OCI-LY7 (cell line): ENCODE data around the gene HES1. TPM values are rescaled to one million over a fixed set of nuclear protein-coding genes. Genes with fewer than 3 reads are reported as not detected.

Experiments used
- BruUV-seq: library from RNA; stranded (reverse); fragments of 400-500 nt; replicated peaks from 2 replicates; lab custom pipeline; 2021; lab: Mats Ljungman, UMichigan
- CTCF ChIA-PET: fragments of 300-600 bp; sonication (Branson Sonifier 250); formaldehyde crosslinking; loops from one replicate; lab custom pipeline; 2022; ENCODE audit warnings: antibody characterized with exemption; ENCODE audit not compliant: unreplicated experiment; lab: Charles Lee
- POLR2A ChIA-PET: fragments of 300-600 bp; sonication (Branson Sonifier 250); formaldehyde crosslinking; loops from one replicate; lab custom pipeline; 2022; ENCODE audit warnings: antibody characterized with exemption; lab: Charles Lee
- DNase-seq: peaks from one replicate; pipeline ENCODE4 v3.0.0-alpha.2; 2015; ENCODE audit warnings: low spot score
- H2AFZ ChIP-seq: fragments of 200-600 bp; sonication (generic), shearing (Covaris generic); 2 replicates; pipeline ENCODE4 v1.6.1; 2014; ENCODE audit warnings: mild to moderate bottlenecking, antibody characterized with exemption, low read length, moderate library complexity
- H3K27ac ChIP-seq: fragments of 200-600 bp; sonication (generic); 2 replicates; pipeline ENCODE4 v1.5.1; 2014; ENCODE audit warnings: mixed run types, low read depth, mild to moderate bottlenecking, moderate library complexity, low read length, inconsistent platforms; ENCODE audit not compliant: poor library complexity, severe bottlenecking
- H3K36me3 ChIP-seq: fragments of 200-600 bp; sonication (generic); 2 replicates; pipeline ENCODE4 v1.6.1; 2014; ENCODE audit warnings: mild to moderate bottlenecking, antibody characterized with exemption, low read length, moderate library complexity, mixed read lengths; ENCODE audit not compliant: insufficient read depth
- H3K4me1 ChIP-seq: fragments of 200-600 bp; sonication (generic); 2 replicates; pipeline ENCODE4 v1.5.1; 2014; ENCODE audit warnings: mild to moderate bottlenecking, low read length; ENCODE audit not compliant: insufficient read depth, poor library complexity, severe bottlenecking
- H3K4me2 ChIP-seq: fragments of 200-600 bp; sonication (generic); 2 replicates; pipeline ENCODE4 v1.6.1; 2014; ENCODE audit warnings: mild to moderate bottlenecking, low read length
- H3K4me3 ChIP-seq: fragments of 200-600 bp; sonication (generic); 2 replicates; pipeline ENCODE4 v1.5.1; 2014; ENCODE audit warnings: mild to moderate bottlenecking, low read depth, low read length; ENCODE audit not compliant: poor library complexity, severe bottlenecking
- H3K79me2 ChIP-seq: fragments of 200-600 bp; sonication (generic); 2 replicates; pipeline ENCODE4 v1.6.1; 2016; ENCODE audit warnings: low read depth, mild to moderate bottlenecking, low read length, moderate library complexity, mixed read lengths; ENCODE audit not compliant: insufficient read depth
- H3K9me2 ChIP-seq: fragments of 200-600 bp; sonication (generic); 2 replicates; pipeline ENCODE4 v1.6.1; 2016; ENCODE audit warnings: mild to moderate bottlenecking, low read length, mixed read lengths; ENCODE audit not compliant: insufficient read depth
- H3K9me3 ChIP-seq: fragments of 200-600 bp; sonication (generic); 2 replicates; pipeline ENCODE4 v1.6.1; 2014; ENCODE audit warnings: mild to moderate bottlenecking, mixed run types, low read length, mixed read lengths
- H4K20me1 ChIP-seq: fragments of 200-600 bp; sonication (generic); 2 replicates; pipeline ENCODE4 v1.6.1; 2014; ENCODE audit warnings: mild to moderate bottlenecking, antibody characterized with exemption, low read length, moderate library complexity, mixed read lengths; ENCODE audit not compliant: insufficient read depth
- EZH2phosphoT487 ChIP-seq: fragments of 200-600 bp; sonication (generic); IDR thresholded peaks from 2 replicates; pipeline ENCODE4 v1.6.1; 2018; ENCODE audit warnings: low read depth, borderline replicate concordance, mild to moderate bottlenecking, mixed run types, antibody characterized with exemption, low read length, moderate library complexity, mixed read lengths
- intact Hi-C: fragments of 100-400 bp; cut with micrococcal nuclease; formaldehyde crosslinking; loops from one replicate; pipeline ENCODE4 v1.10.0; 2022; ENCODE audit not compliant: unreplicated experiment
- total RNA-seq, 2 experiments: library from RNA; depleted of rRNA in 1 of 2; stranded (reverse); fragments of >200 nt in 1 of 2; shearing (Covaris generic) in 1 of 2; gene quantifications; 2 replicates each; pipeline ENCODE4 v1.2.3, GENCODE V29; 2014 to 2022
- TF ChIP-seq, protein P1 (sequence below): fragments of 200-600 bp; sonication (generic); conservative IDR thresholded peaks from 2 replicates; pipeline ENCODE4 v1.5.1; 2014; ENCODE audit warnings: mild to moderate bottlenecking, antibody characterized with exemption, low read length, moderate library complexity, mixed read lengths

The HES1 gene
- total RNA-seq, 2 experiments from 2014 or later: 1.1 to 3.0 TPM

DNA sequence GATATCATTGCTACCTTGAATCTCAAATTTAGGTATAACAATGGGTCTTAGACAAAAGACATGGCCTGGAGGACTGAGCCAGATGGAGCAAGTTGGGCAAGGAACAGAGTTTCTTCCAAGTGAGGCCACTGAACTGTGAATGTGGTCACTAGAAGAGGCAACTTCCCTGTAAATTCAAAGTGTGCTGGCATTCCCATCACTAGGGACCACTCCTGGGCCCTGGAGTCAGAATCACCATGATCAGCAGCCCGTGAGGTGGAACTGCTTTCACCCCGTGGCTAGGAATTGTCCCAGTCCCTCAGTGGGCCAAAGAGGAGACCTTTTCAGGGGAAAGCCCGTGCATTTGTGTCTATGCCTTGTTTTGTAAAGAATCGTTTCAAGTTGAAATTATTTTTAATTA lies 47.3 kb downstream of the HES1 start:
- no peak for DNase-seq
- no peak overlapping the region for H3K4me2 ChIP-seq
- intact Hi-C loops: no loop called here
- ChIA-PET POLR2A (no interaction called here), CTCF (no interaction called here)
- TF ChIP-seq, protein P1, sequence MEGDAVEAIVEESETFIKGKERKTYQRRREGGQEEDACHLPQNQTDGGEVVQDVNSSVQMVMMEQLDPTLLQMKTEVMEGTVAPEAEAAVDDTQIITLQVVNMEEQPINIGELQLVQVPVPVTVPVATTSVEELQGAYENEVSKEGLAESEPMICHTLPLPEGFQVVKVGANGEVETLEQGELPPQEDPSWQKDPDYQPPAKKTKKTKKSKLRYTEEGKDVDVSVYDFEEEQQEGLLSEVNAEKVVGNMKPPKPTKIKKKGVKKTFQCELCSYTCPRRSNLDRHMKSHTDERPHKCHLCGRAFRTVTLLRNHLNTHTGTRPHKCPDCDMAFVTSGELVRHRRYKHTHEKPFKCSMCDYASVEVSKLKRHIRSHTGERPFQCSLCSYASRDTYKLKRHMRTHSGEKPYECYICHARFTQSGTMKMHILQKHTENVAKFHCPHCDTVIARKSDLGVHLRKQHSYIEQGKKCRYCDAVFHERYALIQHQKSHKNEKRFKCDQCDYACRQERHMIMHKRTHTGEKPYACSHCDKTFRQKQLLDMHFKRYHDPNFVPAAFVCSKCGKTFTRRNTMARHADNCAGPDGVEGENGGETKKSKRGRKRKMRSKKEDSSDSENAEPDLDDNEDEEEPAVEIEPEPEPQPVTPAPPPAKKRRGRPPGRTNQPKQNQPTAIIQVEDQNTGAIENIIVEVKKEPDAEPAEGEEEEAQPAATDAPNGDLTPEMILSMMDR: no peak
- no peak for TF ChIP-seq EZH2phosphoT487
- no peaks in the 10 kb centered on the region for H3K4me1 ChIP-seq
- no peak overlapping the region for H3K27ac ChIP-seq
- H3K9me3 ChIP-seq: no peaks in the 10 kb centered on the region
- H3K9me2 ChIP-seq: no peaks in the 10 kb centered on the region
- no peak overlapping the region for H2AFZ ChIP-seq
- H3K79me2 ChIP-seq: no peaks in the 10 kb centered on the region
- no TSS peak for BruUV-seq
- H3K36me3 ChIP-seq: no peaks in the 10 kb centered on the region
- no peak overlapping the region for H3K4me3 ChIP-seq
- H4K20me1 ChIP-seq: no peaks in the 10 kb centered on the region

DNA sequence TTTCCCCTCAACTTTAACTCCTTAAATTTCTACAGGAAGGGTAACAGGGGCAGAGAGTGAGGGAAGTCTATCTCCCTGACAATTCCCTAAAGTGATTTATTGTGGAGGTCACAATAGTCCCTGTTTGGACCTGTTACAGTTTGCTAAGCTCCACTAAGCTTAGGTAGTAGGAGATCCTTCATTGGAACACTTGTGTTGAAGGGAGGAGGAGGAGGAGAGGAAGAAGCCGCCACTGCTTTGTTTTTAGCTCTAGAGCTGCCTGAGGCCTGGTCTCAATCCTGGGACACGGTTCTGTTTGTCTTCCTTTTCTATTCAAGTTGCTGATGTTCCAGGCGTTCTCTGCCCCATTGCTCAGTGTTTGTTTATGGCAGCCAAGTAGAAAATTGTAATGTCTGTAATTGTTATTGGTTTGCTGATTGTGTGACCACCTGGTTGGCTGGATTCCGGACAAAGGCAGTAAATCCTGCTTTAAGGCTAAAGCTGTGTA lies 48.4 kb downstream of the HES1 start:
- H4K20me1 ChIP-seq: no peaks in the 10 kb centered on the region
- intact Hi-C loops: no loop called here
- no peaks in the 10 kb centered on the region for H3K79me2 ChIP-seq
- no peaks in the 10 kb centered on the region for H3K4me1 ChIP-seq
- H3K4me3 ChIP-seq: no peak overlapping the region
- no peak overlapping the region for H3K4me2 ChIP-seq
- H2AFZ ChIP-seq: no peak overlapping the region
- H3K9me3 ChIP-seq: no peaks in the 10 kb centered on the region
- POLR2A ChIA-PET: no interaction called here
- no peaks in the 10 kb centered on the region for H3K36me3 ChIP-seq
- TF ChIP-seq, protein P1: no peak
- no peak for TF ChIP-seq EZH2phosphoT487
- no peak overlapping the region for H3K27ac ChIP-seq
- H3K9me2 ChIP-seq: no peaks in the 10 kb centered on the region
- CTCF ChIA-PET: no interaction called here
- DNase-seq: no peak
- BruUV-seq: no TSS peak

GRCh38 chr3:194184801-194185200 lies 48.9 kb downstream of the HES1 start:
- TF ChIP-seq EZH2phosphoT487: no peak
- TF ChIP-seq, protein P1: no peak
- Histone ChIP-seq H3K79me2 (no peaks in the 10 kb centered on the region), H3K27ac (no peak overlapping the region), H3K36me3 (no peaks in the 10 kb centered on the region), H3K9me2 (no peaks in the 10 kb centered on the region), H3K9me3 (no peaks in the 10 kb centered on the region), H3K4me2 (no peak overlapping the region), H2AFZ (no peak overlapping the region), H4K20me1 (no peaks in the 10 kb centered on the region), H3K4me3 (no peak overlapping the region), H3K4me1 (no peaks in the 10 kb centered on the region)
- CTCF ChIA-PET: no interaction called here
- DNase-seq: no peak
- intact Hi-C loops: no loop called here
- BruUV-seq: no TSS peak
- POLR2A ChIA-PET: no interaction called here
